GM23338 (cell line): ENCODE measurements around the gene EGFL8.
"Not testable (repeated sequence)": the region's sequence is repeated elsewhere in the genome, so short reads cannot be mapped to it uniquely, and the experiment has no call there.

Experiments used
- CREB1 ChIP-seq: fragments of 250-450 bp; sonication (Bioruptor Pico); IDR thresholded peaks from 2 replicates; pipeline ENCODE4 v1.5.0; 2020; ENCODE audit warnings: low read depth, mild to moderate bottlenecking, moderate library complexity
- EZH2phosphoT487 ChIP-seq: fragments of 200-600 bp; sonication (generic); IDR thresholded peaks from one replicate; pipeline ENCODE4 v1.8.1; 2018; ENCODE audit warnings: antibody characterized with exemption; ENCODE audit not compliant: unreplicated experiment
- JUNB ChIP-seq: IDR thresholded peaks from one replicate; pipeline ENCODE4 v1.6.1; 2016; ENCODE audit warnings: antibody characterized with exemption; ENCODE audit not compliant: unreplicated experiment
- POLR2AphosphoS5 ChIP-seq: IDR thresholded peaks from 2 replicates; pipeline ENCODE4 v1.6.1; 2016; ENCODE audit warnings: antibody characterized with exemption, low read depth
- TF ChIP-seq, protein P1 (sequence below), 2 experiments: fragments of 200-600 bp in 1 of 2; sonication (generic) in 1 of 2; conservative IDR thresholded peaks; 2 replicates each; pipeline versions ENCODE4 v1.5.1 to v1.6.1; 2016 to 2017; ENCODE audit warnings: antibody characterized with exemption in 2 of 2, low read depth in 2 of 2, mild to moderate bottlenecking in 2 of 2, moderate library complexity in 1 of 2
- TF ChIP-seq, protein P2 (sequence below): IDR thresholded peaks from one replicate; pipeline ENCODE4 v1.6.1; 2018; ENCODE audit warnings: antibody characterized with exemption; ENCODE audit not compliant: unreplicated experiment

DNA sequence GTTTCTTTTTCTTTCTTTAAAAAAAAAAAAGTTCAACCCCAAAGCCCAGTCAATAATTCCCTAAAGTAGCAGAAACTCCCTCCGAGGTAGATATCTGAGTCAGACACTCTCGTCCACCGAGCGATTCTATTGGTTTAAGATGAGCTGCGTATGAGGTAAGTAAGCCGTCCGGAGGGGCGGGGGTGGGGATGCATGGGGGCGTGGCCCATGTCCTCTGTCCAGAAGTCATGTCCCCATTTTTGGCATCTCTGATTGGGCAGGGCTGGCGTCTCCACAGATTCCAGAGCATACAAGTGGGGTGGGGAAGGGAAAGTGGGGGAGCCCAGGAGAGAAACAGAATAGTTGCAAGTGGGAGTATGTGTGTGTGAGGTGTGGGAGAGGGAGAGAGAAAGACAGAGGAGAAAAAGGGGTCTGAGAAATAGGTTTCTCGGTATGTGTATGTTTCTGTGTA is 21.3 kb downstream of the EGFL8 start:
- TF ChIP-seq POLR2AphosphoS5; JUNB; EZH2phosphoT487; CREB1 (CRISPR knock-in tag): not testable (repeated sequence)
- TF ChIP-seq, protein P1, sequence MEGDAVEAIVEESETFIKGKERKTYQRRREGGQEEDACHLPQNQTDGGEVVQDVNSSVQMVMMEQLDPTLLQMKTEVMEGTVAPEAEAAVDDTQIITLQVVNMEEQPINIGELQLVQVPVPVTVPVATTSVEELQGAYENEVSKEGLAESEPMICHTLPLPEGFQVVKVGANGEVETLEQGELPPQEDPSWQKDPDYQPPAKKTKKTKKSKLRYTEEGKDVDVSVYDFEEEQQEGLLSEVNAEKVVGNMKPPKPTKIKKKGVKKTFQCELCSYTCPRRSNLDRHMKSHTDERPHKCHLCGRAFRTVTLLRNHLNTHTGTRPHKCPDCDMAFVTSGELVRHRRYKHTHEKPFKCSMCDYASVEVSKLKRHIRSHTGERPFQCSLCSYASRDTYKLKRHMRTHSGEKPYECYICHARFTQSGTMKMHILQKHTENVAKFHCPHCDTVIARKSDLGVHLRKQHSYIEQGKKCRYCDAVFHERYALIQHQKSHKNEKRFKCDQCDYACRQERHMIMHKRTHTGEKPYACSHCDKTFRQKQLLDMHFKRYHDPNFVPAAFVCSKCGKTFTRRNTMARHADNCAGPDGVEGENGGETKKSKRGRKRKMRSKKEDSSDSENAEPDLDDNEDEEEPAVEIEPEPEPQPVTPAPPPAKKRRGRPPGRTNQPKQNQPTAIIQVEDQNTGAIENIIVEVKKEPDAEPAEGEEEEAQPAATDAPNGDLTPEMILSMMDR (conservative IDR thresholded peaks at IDR 0.05; ENCODE audit: low read depth in 2 of 2), result not testable (repeated sequence)
- TF ChIP-seq, protein P2, sequence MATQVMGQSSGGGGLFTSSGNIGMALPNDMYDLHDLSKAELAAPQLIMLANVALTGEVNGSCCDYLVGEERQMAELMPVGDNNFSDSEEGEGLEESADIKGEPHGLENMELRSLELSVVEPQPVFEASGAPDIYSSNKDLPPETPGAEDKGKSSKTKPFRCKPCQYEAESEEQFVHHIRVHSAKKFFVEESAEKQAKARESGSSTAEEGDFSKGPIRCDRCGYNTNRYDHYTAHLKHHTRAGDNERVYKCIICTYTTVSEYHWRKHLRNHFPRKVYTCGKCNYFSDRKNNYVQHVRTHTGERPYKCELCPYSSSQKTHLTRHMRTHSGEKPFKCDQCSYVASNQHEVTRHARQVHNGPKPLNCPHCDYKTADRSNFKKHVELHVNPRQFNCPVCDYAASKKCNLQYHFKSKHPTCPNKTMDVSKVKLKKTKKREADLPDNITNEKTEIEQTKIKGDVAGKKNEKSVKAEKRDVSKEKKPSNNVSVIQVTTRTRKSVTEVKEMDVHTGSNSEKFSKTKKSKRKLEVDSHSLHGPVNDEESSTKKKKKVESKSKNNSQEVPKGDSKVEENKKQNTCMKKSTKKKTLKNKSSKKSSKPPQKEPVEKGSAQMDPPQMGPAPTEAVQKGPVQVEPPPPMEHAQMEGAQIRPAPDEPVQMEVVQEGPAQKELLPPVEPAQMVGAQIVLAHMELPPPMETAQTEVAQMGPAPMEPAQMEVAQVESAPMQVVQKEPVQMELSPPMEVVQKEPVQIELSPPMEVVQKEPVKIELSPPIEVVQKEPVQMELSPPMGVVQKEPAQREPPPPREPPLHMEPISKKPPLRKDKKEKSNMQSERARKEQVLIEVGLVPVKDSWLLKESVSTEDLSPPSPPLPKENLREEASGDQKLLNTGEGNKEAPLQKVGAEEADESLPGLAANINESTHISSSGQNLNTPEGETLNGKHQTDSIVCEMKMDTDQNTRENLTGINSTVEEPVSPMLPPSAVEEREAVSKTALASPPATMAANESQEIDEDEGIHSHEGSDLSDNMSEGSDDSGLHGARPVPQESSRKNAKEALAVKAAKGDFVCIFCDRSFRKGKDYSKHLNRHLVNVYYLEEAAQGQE, result not testable (repeated sequence)
